K562 (cell line): ENCODE data around the gene EGLN1. TPM values are rescaled to one million over a fixed set of nuclear protein-coding genes. Genes with fewer than 3 reads are reported as not detected.

Source experiments
- BRD4 ChIP-seq: fragments of 200-600 bp; sonication (generic); IDR thresholded peaks from 2 replicates; pipeline ENCODE4 v1.6.1; 2017; ENCODE audit warnings: inconsistent platforms
- CAMTA2 ChIP-seq: fragments of 250-450 bp; sonication (Bioruptor Pico); conservative IDR thresholded peaks from 2 replicates; pipeline ENCODE4 v1.5.1; 2022
- CBX3 ChIP-seq, 2 experiments: IDR thresholded peaks; 1 replicate in 1 of 2; 2 replicates in 1 of 2; pipeline ENCODE4 v1.6.1; 2012; ENCODE audit warnings: inconsistent platforms in 2 of 2, low read length in 2 of 2, borderline replicate concordance in 1 of 2, control low read depth in 1 of 2
- CSDE1 ChIP-seq, 2 experiments: fragments of 450-650 bp; IDR thresholded peaks; 2 replicates each; pipeline ENCODE4 v1.6.1; 2016; ENCODE audit warnings: mild to moderate bottlenecking in 1 of 2
- DPF2 ChIP-seq: fragments of 450-650 bp; IDR thresholded peaks from 2 replicates; pipeline ENCODE4 v1.6.1; 2016
- ETV1 ChIP-seq: fragments of 450-650 bp; conservative IDR thresholded peaks from 2 replicates; pipeline ENCODE4 v1.6.1; 2016; ENCODE audit warnings: missing genetic modification characterization, control low read depth, low read depth, missing compliant biosample characterization
- HDAC8 ChIP-seq: fragments of 450-650 bp; IDR thresholded peaks from 2 replicates; pipeline ENCODE4 v1.6.1; 2016; ENCODE audit warnings: mild to moderate bottlenecking, missing genetic modification characterization, moderate library complexity, missing compliant biosample characterization
- HNRNPUL1 ChIP-seq: fragments of 200-400 bp; formaldehyde crosslinking; IDR thresholded peaks from 2 replicates; pipeline ENCODE4 v1.6.1; 2017; ENCODE audit warnings: low read length
- KDM2B ChIP-seq: fragments of 250-450 bp; sonication (Bioruptor Pico); IDR thresholded peaks from 2 replicates; pipeline ENCODE4 v1.8.0; 2021; ENCODE audit warnings: mild to moderate bottlenecking, moderate library complexity
- MBD2 ChIP-seq: sonication (generic); IDR thresholded peaks from 2 replicates; pipeline ENCODE4 v1.6.1; 2016; ENCODE audit warnings: low read depth, borderline replicate concordance
- MCM5 ChIP-seq: fragments of 450-650 bp; IDR thresholded peaks from 2 replicates; pipeline ENCODE4 v1.6.1; 2016; ENCODE audit warnings: low read depth
- NFIX ChIP-seq: fragments of 250-450 bp; sonication (Bioruptor Pico); IDR thresholded peaks from 2 replicates; pipeline ENCODE4 v1.4.0; 2020; ENCODE audit warnings: low read depth, mild to moderate bottlenecking, moderate library complexity
- PHF21A ChIP-seq: fragments of 450-650 bp; IDR thresholded peaks from 2 replicates; pipeline ENCODE4 v1.6.1; 2017; ENCODE audit warnings: low read depth, borderline replicate concordance
- POLR3A ChIP-seq: IDR thresholded peaks from 2 replicates; pipeline ENCODE4 v1.6.1; 2011; ENCODE audit warnings: borderline replicate concordance, mild to moderate bottlenecking, moderate library complexity; ENCODE audit not compliant: insufficient read length, insufficient read depth; ENCODE audit errors: extremely low read depth
- POU5F1 ChIP-seq: fragments of 150-350 bp; IDR thresholded peaks from 2 replicates; pipeline ENCODE4 v1.6.1; 2014; ENCODE audit warnings: borderline replicate concordance, low read length, low read depth, mild to moderate bottlenecking; ENCODE audit not compliant: partially characterized antibody
- SMAD1 ChIP-seq: fragments of 150-350 bp; IDR thresholded peaks from 2 replicates; pipeline ENCODE4 v1.6.1; 2014; ENCODE audit warnings: low read length, low read depth; ENCODE audit not compliant: partially characterized antibody
- SMARCA4 ChIP-seq: fragments of 450-650 bp; IDR thresholded peaks from 2 replicates; pipeline ENCODE4 v1.6.1; 2016
- SOX6 ChIP-seq: fragments of 450-650 bp; IDR thresholded peaks from 2 replicates; pipeline ENCODE4 v1.6.1; 2014; ENCODE audit warnings: mild to moderate bottlenecking
- STAG1 ChIP-seq: sonication (generic); formaldehyde crosslinking; IDR thresholded peaks from 2 replicates; pipeline ENCODE4 v1.5.0; 2020; ENCODE audit warnings: missing genetic modification reagents, borderline replicate concordance
- ZC3H11A ChIP-seq: IDR thresholded peaks from 2 replicates; pipeline ENCODE4 v1.6.1; 2012; ENCODE audit warnings: low read depth, low read length, improper control_type of control experiment
- ZNF3 ChIP-seq: fragments of 250-450 bp; sonication (Bioruptor Pico); IDR thresholded peaks from 2 replicates; pipeline ENCODE4 v1.5.0; 2021; ENCODE audit warnings: mild to moderate bottlenecking, moderate library complexity
- polyA plus RNA-seq, 8 experiments: library from polyadenylated mRNA; depleted of rRNA in 4 of 8; stranded (reverse) in 5 of 8; unstranded in 3 of 8; fragments of >200 nt; fragmentation: Nextera tagmentation in 2 of 8; fragmentation: Illumina TruSeq in 1 of 8; extraction: Ambion mirVana in 2 of 8; extraction: Trizol in 1 of 8; gene quantifications; 2 replicates each; pipeline versions ENCODE4 v1.2.1 to v1.2.3, GENCODE V29; 2011 to 2014; ENCODE audit warnings: inconsistent platforms in 1 of 8, missing spikeins in 1 of 8
- total RNA-seq, 7 experiments: library from RNA; depleted of rRNA in 6 of 7; stranded (reverse); fragments of >200 nt in 6 of 7; fragmentation: Illumina TruSeq in 2 of 7; extraction: Trizol in 2 of 7; gene quantifications; 2 replicates each; pipeline versions ENCODE4 v1.2.1 to v1.2.3, GENCODE V29; 2011 to 2021; ENCODE audit warnings: low replicate concordance in 1 of 7
- TF ChIP-seq, protein P1 (sequence below): sonication (generic); formaldehyde crosslinking; IDR thresholded peaks from 2 replicates; pipeline ENCODE4 v1.8.0; 2022; ENCODE audit warnings: mild to moderate bottlenecking, missing genetic modification reagents
- TF ChIP-seq, protein P2 (sequence below): fragments of 450-650 bp; IDR thresholded peaks from 2 replicates; pipeline ENCODE4 v1.7.0; 2016; ENCODE audit warnings: borderline replicate concordance
- TF ChIP-seq, protein P3 (sequence below): fragments of 250-450 bp; sonication (Bioruptor Pico); IDR thresholded peaks from 2 replicates; pipeline ENCODE4 v1.9.0; 2021; ENCODE audit warnings: mild to moderate bottlenecking

EGLN1 gene
- total and polyA plus RNA-seq, 9 of the 15 experiments (the other 6 are each of a cell fraction or from before 2014, with no cell fraction given), result 5.2 to 54.3 (median 24.6) TPM

DNA sequence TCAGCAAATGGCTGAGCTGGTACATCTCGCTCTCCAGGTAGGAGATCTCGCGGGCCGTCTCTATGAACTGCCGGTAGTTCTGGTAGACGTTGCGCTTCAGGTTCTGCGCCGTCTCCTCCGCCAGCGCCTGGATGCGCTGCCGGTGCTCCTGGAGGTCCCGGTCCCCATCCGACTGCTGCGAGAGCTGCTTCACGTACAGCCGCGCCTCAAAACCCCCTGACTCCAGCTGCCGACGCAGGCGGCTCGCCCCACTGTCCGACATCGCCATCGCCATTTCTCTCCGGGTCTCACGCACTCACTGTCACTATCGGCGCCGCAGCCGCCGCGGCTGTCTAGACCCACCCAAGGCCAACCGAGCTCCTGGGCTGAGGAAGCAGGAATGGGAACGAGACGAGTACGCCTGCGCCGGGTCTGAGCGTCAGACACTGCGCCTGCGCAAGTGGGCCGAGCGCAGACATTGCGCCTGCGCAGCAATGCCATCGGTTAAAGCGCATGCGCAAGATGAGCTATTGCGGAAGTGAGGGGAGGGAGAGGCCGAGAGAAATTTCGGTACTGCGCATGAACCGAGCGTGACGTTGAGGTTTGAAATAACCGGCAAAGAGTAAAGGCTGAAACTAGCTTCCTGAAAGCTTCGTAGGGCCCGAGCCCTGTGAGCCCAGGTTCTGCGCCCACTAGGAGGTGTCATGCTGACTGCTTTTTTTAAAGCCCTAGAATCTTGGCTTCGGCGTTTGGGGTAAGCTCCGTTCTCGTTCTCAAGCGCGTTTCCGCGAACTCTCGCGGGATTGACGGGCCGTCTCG lies 84.4 kb downstream of the EGLN1 start, which contains the start of gene EXOC8 (continued):
- TF ChIP-seq, protein P1, sequence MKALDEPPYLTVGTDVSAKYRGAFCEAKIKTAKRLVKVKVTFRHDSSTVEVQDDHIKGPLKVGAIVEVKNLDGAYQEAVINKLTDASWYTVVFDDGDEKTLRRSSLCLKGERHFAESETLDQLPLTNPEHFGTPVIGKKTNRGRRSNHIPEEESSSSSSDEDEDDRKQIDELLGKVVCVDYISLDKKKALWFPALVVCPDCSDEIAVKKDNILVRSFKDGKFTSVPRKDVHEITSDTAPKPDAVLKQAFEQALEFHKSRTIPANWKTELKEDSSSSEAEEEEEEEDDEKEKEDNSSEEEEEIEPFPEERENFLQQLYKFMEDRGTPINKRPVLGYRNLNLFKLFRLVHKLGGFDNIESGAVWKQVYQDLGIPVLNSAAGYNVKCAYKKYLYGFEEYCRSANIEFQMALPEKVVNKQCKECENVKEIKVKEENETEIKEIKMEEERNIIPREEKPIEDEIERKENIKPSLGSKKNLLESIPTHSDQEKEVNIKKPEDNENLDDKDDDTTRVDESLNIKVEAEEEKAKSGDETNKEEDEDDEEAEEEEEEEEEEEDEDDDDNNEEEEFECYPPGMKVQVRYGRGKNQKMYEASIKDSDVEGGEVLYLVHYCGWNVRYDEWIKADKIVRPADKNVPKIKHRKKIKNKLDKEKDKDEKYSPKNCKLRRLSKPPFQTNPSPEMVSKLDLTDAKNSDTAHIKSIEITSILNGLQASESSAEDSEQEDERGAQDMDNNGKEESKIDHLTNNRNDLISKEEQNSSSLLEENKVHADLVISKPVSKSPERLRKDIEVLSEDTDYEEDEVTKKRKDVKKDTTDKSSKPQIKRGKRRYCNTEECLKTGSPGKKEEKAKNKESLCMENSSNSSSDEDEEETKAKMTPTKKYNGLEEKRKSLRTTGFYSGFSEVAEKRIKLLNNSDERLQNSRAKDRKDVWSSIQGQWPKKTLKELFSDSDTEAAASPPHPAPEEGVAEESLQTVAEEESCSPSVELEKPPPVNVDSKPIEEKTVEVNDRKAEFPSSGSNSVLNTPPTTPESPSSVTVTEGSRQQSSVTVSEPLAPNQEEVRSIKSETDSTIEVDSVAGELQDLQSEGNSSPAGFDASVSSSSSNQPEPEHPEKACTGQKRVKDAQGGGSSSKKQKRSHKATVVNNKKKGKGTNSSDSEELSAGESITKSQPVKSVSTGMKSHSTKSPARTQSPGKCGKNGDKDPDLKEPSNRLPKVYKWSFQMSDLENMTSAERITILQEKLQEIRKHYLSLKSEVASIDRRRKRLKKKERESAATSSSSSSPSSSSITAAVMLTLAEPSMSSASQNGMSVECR (CRISPR knock-in tag), result peak; percentile 91
- TF ChIP-seq HDAC8, result no peak
- TF ChIP-seq CAMTA2 (CRISPR knock-in tag), result no peak
- no peak for TF ChIP-seq CSDE1 (IDR thresholded peaks at IDR 0.05)
- TF ChIP-seq, protein P2, sequence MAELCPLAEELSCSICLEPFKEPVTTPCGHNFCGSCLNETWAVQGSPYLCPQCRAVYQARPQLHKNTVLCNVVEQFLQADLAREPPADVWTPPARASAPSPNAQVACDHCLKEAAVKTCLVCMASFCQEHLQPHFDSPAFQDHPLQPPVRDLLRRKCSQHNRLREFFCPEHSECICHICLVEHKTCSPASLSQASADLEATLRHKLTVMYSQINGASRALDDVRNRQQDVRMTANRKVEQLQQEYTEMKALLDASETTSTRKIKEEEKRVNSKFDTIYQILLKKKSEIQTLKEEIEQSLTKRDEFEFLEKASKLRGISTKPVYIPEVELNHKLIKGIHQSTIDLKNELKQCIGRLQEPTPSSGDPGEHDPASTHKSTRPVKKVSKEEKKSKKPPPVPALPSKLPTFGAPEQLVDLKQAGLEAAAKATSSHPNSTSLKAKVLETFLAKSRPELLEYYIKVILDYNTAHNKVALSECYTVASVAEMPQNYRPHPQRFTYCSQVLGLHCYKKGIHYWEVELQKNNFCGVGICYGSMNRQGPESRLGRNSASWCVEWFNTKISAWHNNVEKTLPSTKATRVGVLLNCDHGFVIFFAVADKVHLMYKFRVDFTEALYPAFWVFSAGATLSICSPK, result no peak
- TF ChIP-seq ETV1 (tag), result no peak
- TF ChIP-seq KDM2B, result no peak
- no peak for TF ChIP-seq ZNF3 (CRISPR knock-in tag)
- TF ChIP-seq NFIX (CRISPR knock-in tag), result peak; percentile 0; the same call in 1 of the 2 replicates
- no peak for TF ChIP-seq STAG1 (CRISPR knock-in tag)
- TF ChIP-seq SMARCA4, result no peak
- TF ChIP-seq POU5F1, result peak; percentile 100
- TF ChIP-seq DPF2, result peak; percentile 59; the same call in 1 of the 2 replicates
- peak; percentile 53; the same call in 1 of the 2 replicates for TF ChIP-seq BRD4
- TF ChIP-seq MBD2, result peak; percentile 74; the same call in 1 of the 2 replicates
- TF ChIP-seq ZC3H11A, result no peak
- TF ChIP-seq HNRNPUL1, result no peak
- TF ChIP-seq MCM5, result no peak
- TF ChIP-seq SMAD1, result peak; percentile 67
- no peak for TF ChIP-seq PHF21A
- TF ChIP-seq POLR3A, result no peak
- no peak; the same call in 1 of the 2 replicates for TF ChIP-seq SOX6
- 0 out of 3 replicates have a peak, but pooled peaks of 1 of the 2 experiments have one; percentile 44 for TF ChIP-seq CBX3 (IDR thresholded peaks at IDR 0.05; ENCODE audit: borderline replicate concordance in 1 of 2, low read length in 2 of 2)
- TF ChIP-seq, protein P3, sequence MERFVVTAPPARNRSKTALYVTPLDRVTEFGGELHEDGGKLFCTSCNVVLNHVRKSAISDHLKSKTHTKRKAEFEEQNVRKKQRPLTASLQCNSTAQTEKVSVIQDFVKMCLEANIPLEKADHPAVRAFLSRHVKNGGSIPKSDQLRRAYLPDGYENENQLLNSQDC (CRISPR knock-in tag), result peak; percentile 83; the same call in 1 of the 2 replicates
